ENCODE results near the gene RNF32.

DNA sequence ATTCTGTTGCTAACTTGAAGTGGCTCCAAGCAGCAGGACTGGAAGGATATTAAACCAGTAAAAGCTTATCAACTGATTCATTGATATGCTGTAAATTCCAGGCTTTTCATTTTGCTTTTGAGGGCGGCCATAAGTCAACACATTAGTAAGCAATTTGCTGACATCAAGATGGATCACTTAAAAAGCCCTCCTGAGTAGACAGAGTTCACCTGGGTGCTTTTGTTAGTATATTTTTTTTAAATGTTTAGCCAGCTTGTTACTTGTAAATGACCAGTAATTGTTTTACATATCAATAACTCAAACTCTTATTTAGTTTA is 26.5 kb downstream of the RNF32 start:
- no peak for TF ChIP-seq ATF2 (CRISPR knock-in tag; IDR thresholded peaks at IDR 0.05; ENCODE audit: borderline replicate concordance, low read depth)
- TF ChIP-seq, protein P1, sequence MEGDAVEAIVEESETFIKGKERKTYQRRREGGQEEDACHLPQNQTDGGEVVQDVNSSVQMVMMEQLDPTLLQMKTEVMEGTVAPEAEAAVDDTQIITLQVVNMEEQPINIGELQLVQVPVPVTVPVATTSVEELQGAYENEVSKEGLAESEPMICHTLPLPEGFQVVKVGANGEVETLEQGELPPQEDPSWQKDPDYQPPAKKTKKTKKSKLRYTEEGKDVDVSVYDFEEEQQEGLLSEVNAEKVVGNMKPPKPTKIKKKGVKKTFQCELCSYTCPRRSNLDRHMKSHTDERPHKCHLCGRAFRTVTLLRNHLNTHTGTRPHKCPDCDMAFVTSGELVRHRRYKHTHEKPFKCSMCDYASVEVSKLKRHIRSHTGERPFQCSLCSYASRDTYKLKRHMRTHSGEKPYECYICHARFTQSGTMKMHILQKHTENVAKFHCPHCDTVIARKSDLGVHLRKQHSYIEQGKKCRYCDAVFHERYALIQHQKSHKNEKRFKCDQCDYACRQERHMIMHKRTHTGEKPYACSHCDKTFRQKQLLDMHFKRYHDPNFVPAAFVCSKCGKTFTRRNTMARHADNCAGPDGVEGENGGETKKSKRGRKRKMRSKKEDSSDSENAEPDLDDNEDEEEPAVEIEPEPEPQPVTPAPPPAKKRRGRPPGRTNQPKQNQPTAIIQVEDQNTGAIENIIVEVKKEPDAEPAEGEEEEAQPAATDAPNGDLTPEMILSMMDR (IDR thresholded peaks at IDR 0.05), result no peak
- TF ChIP-seq, protein P2, sequence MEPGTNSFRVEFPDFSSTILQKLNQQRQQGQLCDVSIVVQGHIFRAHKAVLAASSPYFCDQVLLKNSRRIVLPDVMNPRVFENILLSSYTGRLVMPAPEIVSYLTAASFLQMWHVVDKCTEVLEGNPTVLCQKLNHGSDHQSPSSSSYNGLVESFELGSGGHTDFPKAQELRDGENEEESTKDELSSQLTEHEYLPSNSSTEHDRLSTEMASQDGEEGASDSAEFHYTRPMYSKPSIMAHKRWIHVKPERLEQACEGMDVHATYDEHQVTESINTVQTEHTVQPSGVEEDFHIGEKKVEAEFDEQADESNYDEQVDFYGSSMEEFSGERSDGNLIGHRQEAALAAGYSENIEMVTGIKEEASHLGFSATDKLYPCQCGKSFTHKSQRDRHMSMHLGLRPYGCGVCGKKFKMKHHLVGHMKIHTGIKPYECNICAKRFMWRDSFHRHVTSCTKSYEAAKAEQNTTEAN (CRISPR knock-in tag; IDR thresholded peaks at IDR 0.05), result no peak
- TF ChIP-seq, protein P3, sequence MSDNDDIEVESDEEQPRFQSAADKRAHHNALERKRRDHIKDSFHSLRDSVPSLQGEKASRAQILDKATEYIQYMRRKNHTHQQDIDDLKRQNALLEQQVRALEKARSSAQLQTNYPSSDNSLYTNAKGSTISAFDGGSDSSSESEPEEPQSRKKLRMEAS (CRISPR knock-in tag; IDR thresholded peaks at IDR 0.05), result no peak
- TF ChIP-seq CDX4 (CRISPR knock-in tag; IDR thresholded peaks at IDR 0.05; ENCODE audit: borderline replicate concordance), result no peak
- no peak for TF ChIP-seq SOX15 (CRISPR knock-in tag; IDR thresholded peaks at IDR 0.05)

All from WTC11 (cell line).